HG03064 (cell line): ENCODE results near the gene BAIAP2L1.

ENCODE experiments used
- ATAC-seq: cut with Tn5 transposase; IDR thresholded peaks from one replicate; pipeline ENCODE4 v1.9.1; 2021; ENCODE audit warnings: low read depth; ENCODE audit not compliant: unreplicated experiment

BAIAP2L1 gene

DNA sequence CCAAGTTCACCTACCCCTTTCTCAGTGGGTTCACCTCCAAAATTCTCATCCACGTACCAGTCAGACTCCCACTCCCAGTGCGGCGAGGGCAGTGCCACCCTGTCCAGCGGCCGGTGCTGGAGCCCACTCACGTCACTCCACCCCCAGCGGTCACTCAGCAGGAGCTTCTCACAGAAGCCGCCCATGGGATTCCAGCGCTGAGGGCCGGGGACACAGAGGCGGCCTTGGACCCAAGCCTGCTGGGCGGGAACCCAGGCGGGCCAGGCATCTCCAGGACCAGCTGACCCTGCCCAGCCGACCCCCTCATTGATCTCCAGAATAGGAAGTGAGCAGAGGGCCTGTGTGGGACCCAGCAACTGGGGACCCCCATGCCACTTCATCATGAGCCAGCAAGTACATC is 156.0 kb downstream of the BAIAP2L1 start:
- no peak for ATAC-seq

DNA sequence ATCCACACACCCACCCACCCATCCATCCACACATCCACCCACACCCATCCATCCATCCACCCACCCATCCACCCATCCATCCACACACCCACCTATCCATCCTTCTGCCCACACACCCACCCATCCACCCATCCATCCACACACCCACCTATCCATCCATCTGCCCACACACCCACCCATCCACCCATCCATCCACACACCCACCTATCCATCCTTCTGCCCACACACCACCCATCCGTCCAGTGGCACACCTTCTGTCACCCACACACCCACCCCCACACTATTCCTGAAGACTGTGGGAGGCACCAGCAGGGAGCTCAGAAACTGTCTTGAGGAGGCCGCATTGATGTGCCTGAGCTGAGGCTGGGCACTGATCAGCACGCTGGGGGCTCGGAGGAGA is 158.0 kb downstream of the BAIAP2L1 start:
- ATAC-seq, result no peak

DNA sequence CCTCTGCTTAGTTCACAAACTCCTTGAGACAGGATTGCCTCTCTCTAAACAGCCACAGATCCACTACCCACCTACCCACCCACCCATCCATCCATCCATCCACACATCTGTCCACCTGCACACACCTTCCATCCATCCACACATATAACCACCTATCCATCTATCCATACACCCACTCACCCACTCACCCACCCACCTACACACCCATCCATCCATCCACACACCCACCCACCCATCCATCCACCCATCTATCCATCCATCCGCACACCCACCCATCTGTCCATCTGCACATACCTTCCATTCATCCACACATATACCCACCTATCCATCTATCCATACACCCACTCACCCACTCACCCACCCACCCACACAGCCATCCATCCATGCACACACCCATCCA is 158.5 kb downstream of the BAIAP2L1 start:
- no peak for ATAC-seq

DNA sequence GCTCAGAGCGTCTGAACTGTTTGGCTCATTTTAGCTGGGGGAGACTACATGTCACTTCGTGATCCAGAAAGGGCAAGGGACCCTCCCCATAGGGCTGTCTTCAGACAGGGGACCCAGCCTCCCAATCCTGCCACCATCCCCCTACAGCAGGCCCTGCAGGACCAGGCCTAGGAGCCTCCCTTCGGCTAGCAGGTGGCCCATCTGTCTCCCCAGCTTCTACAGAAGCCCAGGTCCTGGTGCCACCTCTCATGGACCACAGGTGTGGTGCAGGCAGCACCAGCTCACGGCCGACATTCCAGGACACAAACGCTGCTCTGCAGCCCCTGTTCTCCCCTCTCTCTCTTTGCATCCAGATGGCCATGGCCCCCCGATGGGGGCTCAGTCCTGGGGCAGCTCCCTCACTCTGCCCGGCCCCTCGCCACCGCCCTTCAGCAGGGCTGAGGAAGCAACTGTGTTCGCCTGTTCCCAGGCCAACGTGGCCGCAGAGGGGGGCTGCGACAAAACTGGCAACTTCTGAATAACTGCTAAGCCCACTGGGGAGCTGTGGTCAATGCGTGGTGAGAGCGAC is 159.1 kb downstream of the BAIAP2L1 start:
- ATAC-seq, result no peak
